ENCODE measurements around the gene AK8.

AK8 gene

GRCh38 chr9:132794730-132795380 lies 83.2 kb downstream of the AK8 start:
- Histone ChIP-seq H3K9me3 (ENCODE audit: insufficient read depth, low read length) (no peaks in the 10 kb centered on the region), H3K36me3 (replicated peaks; ENCODE audit: low read depth, low read length) (no peaks in the 10 kb centered on the region), H2AFZ (ENCODE audit: low read depth, low read length) (no peak overlapping the region), H3K79me2 (ENCODE audit: low read length) (no peaks in the 10 kb centered on the region), H3K4me3 (ENCODE audit: low read length) (no peak overlapping the region), H3K27me3 (ENCODE audit: low read depth, low read length) (peaks cover 16% of the 10 kb centered on the region), H3K4me1 (ENCODE audit: low read length) (no peaks in the 10 kb centered on the region), H3K4me2 (ENCODE audit: low read length) (no peak overlapping the region), H3K27ac (ENCODE audit: low read length) (no peak overlapping the region), H4K20me1 (ENCODE audit: insufficient read depth, low read length) (no peaks in the 10 kb centered on the region), H3K9ac (ENCODE audit: low read length) (no peak overlapping the region)
- TF ChIP-seq, protein P1, sequence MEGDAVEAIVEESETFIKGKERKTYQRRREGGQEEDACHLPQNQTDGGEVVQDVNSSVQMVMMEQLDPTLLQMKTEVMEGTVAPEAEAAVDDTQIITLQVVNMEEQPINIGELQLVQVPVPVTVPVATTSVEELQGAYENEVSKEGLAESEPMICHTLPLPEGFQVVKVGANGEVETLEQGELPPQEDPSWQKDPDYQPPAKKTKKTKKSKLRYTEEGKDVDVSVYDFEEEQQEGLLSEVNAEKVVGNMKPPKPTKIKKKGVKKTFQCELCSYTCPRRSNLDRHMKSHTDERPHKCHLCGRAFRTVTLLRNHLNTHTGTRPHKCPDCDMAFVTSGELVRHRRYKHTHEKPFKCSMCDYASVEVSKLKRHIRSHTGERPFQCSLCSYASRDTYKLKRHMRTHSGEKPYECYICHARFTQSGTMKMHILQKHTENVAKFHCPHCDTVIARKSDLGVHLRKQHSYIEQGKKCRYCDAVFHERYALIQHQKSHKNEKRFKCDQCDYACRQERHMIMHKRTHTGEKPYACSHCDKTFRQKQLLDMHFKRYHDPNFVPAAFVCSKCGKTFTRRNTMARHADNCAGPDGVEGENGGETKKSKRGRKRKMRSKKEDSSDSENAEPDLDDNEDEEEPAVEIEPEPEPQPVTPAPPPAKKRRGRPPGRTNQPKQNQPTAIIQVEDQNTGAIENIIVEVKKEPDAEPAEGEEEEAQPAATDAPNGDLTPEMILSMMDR (IDR thresholded peaks at IDR 0.05; ENCODE audit: low read depth, low read length), result no peak
- TF ChIP-seq EZH2phosphoT487 (IDR thresholded peaks at IDR 0.05; ENCODE audit: low read depth), result no peak

GRCh38 chr9:132793606-132794580 lies 84.2 kb downstream of the AK8 start:
- Histone ChIP-seq H3K36me3 (replicated peaks; ENCODE audit: low read depth, low read length) (no peaks in the 10 kb centered on the region), H3K4me2 (ENCODE audit: low read length) (no peak overlapping the region), H4K20me1 (ENCODE audit: insufficient read depth, low read length) (no peaks in the 10 kb centered on the region), H3K27me3 (ENCODE audit: low read depth, low read length) (peaks cover 16% of the 10 kb centered on the region), H3K9me3 (ENCODE audit: insufficient read depth, low read length) (no peaks in the 10 kb centered on the region), H3K4me3 (ENCODE audit: low read length) (no peak overlapping the region), H3K9ac (ENCODE audit: low read length) (no peak overlapping the region), H2AFZ (ENCODE audit: low read depth, low read length) (no peak overlapping the region), H3K4me1 (ENCODE audit: low read length) (no peaks in the 10 kb centered on the region), H3K79me2 (ENCODE audit: low read length) (no peaks in the 10 kb centered on the region), H3K27ac (ENCODE audit: low read length) (no peak overlapping the region)
- TF ChIP-seq, protein P1 (IDR thresholded peaks at IDR 0.05; ENCODE audit: low read depth, low read length), result no peak
- TF ChIP-seq EZH2phosphoT487 (IDR thresholded peaks at IDR 0.05; ENCODE audit: low read depth), result no peak

DNA sequence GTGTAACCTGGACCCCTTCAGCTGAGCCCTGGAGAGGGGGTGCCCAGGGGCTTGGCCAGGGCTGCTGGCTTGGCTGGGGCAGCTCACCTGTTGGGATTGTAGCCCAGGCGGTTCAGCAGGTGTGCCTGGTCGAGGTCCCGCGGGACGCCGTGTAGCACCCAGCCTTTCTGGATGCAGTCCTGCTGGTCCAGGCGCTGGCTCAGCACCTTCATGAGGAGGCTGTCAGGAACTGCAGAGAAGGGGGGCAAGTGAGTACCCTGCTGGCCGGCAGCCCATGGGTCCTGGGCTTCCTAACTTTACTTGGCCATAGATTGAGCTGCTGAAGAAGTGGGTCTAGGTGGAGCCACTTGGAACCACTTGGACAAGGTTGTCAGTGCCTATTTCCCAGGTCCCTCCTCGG lies 85.5 kb downstream of the AK8 start:
- no peak overlapping the region for H3K4me2 ChIP-seq (ENCODE audit: low read length)
- no peaks in the 10 kb centered on the region for H3K36me3 ChIP-seq (replicated peaks; ENCODE audit: low read depth, low read length)
- H4K20me1 ChIP-seq (ENCODE audit: insufficient read depth, low read length), result no peaks in the 10 kb centered on the region
- no peak overlapping the region for H3K4me3 ChIP-seq (ENCODE audit: low read length)
- H2AFZ ChIP-seq (ENCODE audit: low read depth, low read length), result no peak overlapping the region
- TF ChIP-seq, protein P1 (IDR thresholded peaks at IDR 0.05; ENCODE audit: low read depth, low read length), result no peak
- no peak for TF ChIP-seq EZH2phosphoT487 (IDR thresholded peaks at IDR 0.05; ENCODE audit: low read depth)
- H3K27me3 ChIP-seq (ENCODE audit: low read depth, low read length), result peaks cover 11% of the 10 kb centered on the region
- H3K9me3 ChIP-seq (ENCODE audit: insufficient read depth, low read length), result peaks cover 9% of the 10 kb centered on the region; the same call in 1 of the 2 replicates
- H3K79me2 ChIP-seq (ENCODE audit: low read length), result no peaks in the 10 kb centered on the region
- no peak overlapping the region for H3K27ac ChIP-seq (ENCODE audit: low read length)
- H3K4me1 ChIP-seq (ENCODE audit: low read length), result no peaks in the 10 kb centered on the region
- no peak overlapping the region for H3K9ac ChIP-seq (ENCODE audit: low read length)

DNA sequence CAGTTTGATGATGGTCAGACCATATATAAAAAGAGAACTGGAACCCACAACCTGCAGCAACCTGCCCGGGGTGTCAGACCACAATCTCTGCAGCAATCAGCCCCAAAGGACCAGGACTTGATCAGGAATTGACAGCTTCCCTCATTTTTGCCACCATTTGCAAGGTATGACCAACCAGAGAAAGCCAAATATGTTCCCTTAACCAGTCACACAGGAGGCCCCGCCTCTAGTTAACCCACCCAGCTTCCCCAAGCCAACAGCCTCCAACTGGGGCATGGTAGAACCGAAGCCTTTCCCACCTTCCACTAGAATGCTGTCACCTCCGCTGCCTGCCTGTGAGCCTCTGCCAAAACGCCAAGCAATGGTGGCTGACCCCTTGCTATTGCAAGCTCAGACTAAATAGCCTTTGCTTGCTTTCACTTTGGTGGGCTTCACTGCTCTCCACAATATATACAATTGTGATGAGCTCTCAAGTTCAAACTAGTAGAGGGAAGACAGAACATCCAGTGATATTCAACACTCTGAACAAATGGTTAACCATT lies 86.3 kb downstream of the AK8 start:
- Histone ChIP-seq H3K4me2 (ENCODE audit: low read length) (no peak overlapping the region), H3K36me3 (replicated peaks; ENCODE audit: low read depth, low read length) (no peaks in the 10 kb centered on the region), H3K4me3 (ENCODE audit: low read length) (no peak overlapping the region), H3K79me2 (ENCODE audit: low read length) (no peaks in the 10 kb centered on the region), H3K9me3 (ENCODE audit: insufficient read depth, low read length) (peaks cover 9% of the 10 kb centered on the region; the same call in 1 of the 2 replicates), H3K4me1 (ENCODE audit: low read length) (no peaks in the 10 kb centered on the region), H2AFZ (ENCODE audit: low read depth, low read length) (no peak overlapping the region), H3K27ac (ENCODE audit: low read length) (no peak overlapping the region), H4K20me1 (ENCODE audit: insufficient read depth, low read length) (no peaks in the 10 kb centered on the region), H3K9ac (ENCODE audit: low read length) (no peak overlapping the region), H3K27me3 (ENCODE audit: low read depth, low read length) (peaks cover 11% of the 10 kb centered on the region)
- TF ChIP-seq, protein P1 (IDR thresholded peaks at IDR 0.05; ENCODE audit: low read depth, low read length), result no peak
- no peak for TF ChIP-seq EZH2phosphoT487 (IDR thresholded peaks at IDR 0.05; ENCODE audit: low read depth)

All from OCI-LY3 (cell line).